AG04450 (cell line): ENCODE results near the gene FAM185A. TPM values are rescaled to one million over a fixed set of nuclear protein-coding genes. Genes with fewer than 3 reads are reported as not detected.
"Not testable (repeated sequence)": the region's sequence is repeated elsewhere in the genome, so short reads cannot be mapped to it uniquely, and the experiment has no call there.

Source experiments
- CTCF ChIA-PET: fragments of 300-600, 350-600 bp; formaldehyde crosslinking; extraction: SDS; loops from one replicate; lab custom pipeline; 2022; ENCODE audit warnings: antibody characterized with exemption, inconsistent platforms; lab: Charles Lee
- POLR2A ChIA-PET: fragments of 350-600 bp; formaldehyde crosslinking; extraction: SDS; loops from one replicate; lab custom pipeline; 2021; ENCODE audit warnings: antibody characterized with exemption, inconsistent platforms; lab: Yijun Ruan, JAX
- DNase-seq: peaks from one replicate; pipeline ENCODE4 v3.0.0-alpha.2; 2011; ENCODE audit warnings: low read depth, low spot score
- H3K27ac ChIP-seq: one replicate; pipeline ENCODE4 v1.5.1; 2012; ENCODE audit warnings: low read depth, low read length, control low read depth
- H3K27me3 ChIP-seq: one replicate; pipeline ENCODE4 v1.6.0; 2012; ENCODE audit warnings: low read length; ENCODE audit not compliant: control insufficient read depth, insufficient read depth
- H3K4me3 ChIP-seq: 2 replicates; pipeline ENCODE4 v1.5.1; 2011; ENCODE audit warnings: mild to moderate bottlenecking, low read depth, low read length, control low read depth
- H3K9me3 ChIP-seq: 2 replicates; pipeline ENCODE4 v1.5.1; 2012; ENCODE audit warnings: low read length; ENCODE audit not compliant: control insufficient read depth, insufficient read depth
- polyA minus RNA-seq: library from RNA; depleted of rRNA, polyadenylated mRNA; stranded (reverse); fragments of >200 nt; gene quantifications from 2 replicates; pipeline ENCODE4 v1.2.3, GENCODE V29; 2011; rRNA and poly(A)+ RNA removed
- polyA plus RNA-seq: library from polyadenylated mRNA; depleted of rRNA; stranded (reverse); fragments of >200 nt; gene quantifications from 2 replicates; pipeline ENCODE4 v1.2.3, GENCODE V29; 2011; rRNA removed

Gene FAM185A
- polyA plus RNA-seq = 3.4 and 4.0 TPM in 2 replicates
- 4.8 and 7.6 TPM in 2 replicates for polyA minus RNA-seq

- H3K9me3 ChIP-seq, H3K27me3 ChIP-seq, CTCF ChIA-PET, H3K27ac ChIP-seq: not testable (repeated sequence)
- peak; percentile 96 for DNase-seq
- POLR2A ChIA-PET = interaction anchor here (1.2 kb wide), 1 partner anchor 166 kb away, joined by 3 read pairs; no protein-coding TSS in a partner anchor
- peak within 1 kb of the TSS; percentile 69 for H3K4me3 ChIP-seq
Observed at GRCh38 chr7:102748605-102749444, at the start of gene FAM185A. Gene FAM185A (plus strand): TSS chr7:102748999. CDS start chr7:102749208, 209 bp downstream.

DNA sequence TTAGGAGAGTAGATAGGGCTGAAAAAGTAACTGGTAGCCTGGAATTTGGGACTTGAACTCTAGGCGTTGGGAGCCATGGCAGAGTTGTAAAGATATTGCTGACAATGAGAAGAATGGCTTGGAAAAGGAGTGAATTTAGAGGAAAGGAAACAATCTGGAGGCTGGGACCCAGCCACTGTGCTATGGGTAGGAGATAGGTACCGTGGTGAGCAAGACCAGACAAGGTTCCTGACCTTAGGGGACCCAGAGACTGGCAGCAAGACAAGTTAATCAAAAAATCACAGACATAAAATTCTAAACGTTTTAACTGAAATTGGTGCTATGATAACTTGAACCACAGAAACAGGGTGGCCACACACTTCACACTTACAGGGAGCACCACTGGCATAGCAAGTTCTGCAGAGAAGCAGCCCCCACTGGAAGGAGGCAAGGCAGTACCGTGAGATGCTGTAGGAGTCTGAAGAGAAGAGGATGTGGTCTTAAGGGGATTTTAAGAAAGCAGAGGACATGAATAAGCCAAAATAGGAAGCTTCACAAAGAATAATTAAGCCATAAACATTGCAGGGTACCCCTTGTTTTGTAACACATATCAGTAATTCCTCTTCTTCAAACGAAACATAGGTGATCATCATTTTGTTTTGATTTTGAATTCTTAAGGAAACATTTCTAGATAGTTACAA lies 35.6 kb upstream of the FAM185A start:
- H3K27ac ChIP-seq, CTCF ChIA-PET, DNase-seq, H3K4me3 ChIP-seq, H3K9me3 ChIP-seq, H3K27me3 ChIP-seq, POLR2A ChIA-PET: not testable (repeated sequence)

DNA sequence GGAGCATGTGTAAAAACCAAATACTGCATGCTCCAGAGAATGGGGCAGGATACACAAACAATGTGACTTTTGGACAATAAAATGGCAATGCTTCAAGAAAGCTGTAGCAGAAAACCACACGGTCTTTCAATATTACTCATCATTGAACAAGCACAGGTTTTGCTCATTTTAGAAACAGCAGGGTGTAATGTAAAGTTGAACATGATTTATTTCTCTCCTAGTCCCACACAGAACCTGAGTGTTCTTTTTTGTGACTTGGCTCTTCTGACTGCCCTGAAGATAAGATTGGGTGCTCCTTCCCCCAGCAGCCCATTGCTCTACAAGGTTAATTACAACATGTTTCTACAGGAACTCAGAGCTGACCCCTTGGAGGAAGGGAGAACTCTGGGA lies 35.1 kb upstream of the FAM185A start:
- H3K27me3 ChIP-seq, POLR2A ChIA-PET, DNase-seq, H3K4me3 ChIP-seq, H3K9me3 ChIP-seq, H3K27ac ChIP-seq, CTCF ChIA-PET: not testable (repeated sequence)

GRCh38 chr7:102714774-102715522 lies 33.9 kb upstream of the FAM185A start:
- H3K4me3 ChIP-seq, H3K27ac ChIP-seq, POLR2A ChIA-PET, H3K9me3 ChIP-seq, CTCF ChIA-PET, H3K27me3 ChIP-seq: not testable (repeated sequence)
- peak; percentile 13 for DNase-seq

- CTCF ChIA-PET, H3K4me3 ChIP-seq, DNase-seq, H3K27me3 ChIP-seq, H3K27ac ChIP-seq, POLR2A ChIA-PET, H3K9me3 ChIP-seq: not testable (repeated sequence)
Observed at GRCh38 chr7:102715718-102716117, 33.1 kb upstream of the FAM185A start.

- H3K27me3 ChIP-seq, H3K9me3 ChIP-seq, DNase-seq, H3K4me3 ChIP-seq, POLR2A ChIA-PET, H3K27ac ChIP-seq, CTCF ChIA-PET: not testable (repeated sequence)
Observed at GRCh38 chr7:102718491-102718890, 30.3 kb upstream of the FAM185A start.

DNA sequence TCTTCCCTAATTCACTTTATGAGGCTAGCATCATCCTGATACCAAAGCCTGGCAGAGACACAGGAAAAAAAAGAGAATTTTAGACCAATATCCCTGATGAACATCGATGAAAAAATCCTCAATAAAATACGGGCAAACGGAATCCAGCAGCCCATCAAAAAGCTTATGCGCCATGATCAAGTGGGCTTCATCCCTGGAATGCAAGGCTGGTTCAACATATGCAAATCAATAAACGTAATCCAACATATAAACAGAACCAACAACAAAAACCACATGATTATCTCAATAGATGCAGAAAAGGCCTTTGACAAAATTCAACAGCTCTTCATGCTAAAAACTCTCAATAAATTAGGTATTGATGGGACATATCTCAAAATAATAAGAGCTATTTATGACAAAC lies 22.6 kb upstream of the FAM185A start:
- POLR2A ChIA-PET, CTCF ChIA-PET, H3K27ac ChIP-seq, H3K9me3 ChIP-seq, DNase-seq, H3K27me3 ChIP-seq, H3K4me3 ChIP-seq: not testable (repeated sequence)

DNA sequence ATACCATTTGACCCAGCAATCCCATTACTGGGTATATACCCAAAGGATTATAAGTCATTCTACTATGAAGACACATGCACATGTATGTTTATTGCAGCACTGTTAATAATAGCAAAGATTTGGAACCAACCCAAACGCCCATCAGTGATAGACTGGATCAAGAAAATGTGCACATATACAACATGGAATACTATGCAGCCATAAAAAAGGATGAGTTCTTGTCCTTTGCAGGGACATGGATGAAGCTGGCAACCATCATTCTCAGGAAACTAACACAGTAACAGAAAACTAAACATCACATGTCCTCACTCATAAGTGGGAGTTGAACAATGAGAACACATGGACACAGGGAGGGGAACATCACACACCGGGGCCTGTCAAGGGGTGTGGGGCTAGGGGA lies 19.1 kb upstream of the FAM185A start:
- H3K9me3 ChIP-seq, POLR2A ChIA-PET, H3K4me3 ChIP-seq, DNase-seq, CTCF ChIA-PET, H3K27me3 ChIP-seq, H3K27ac ChIP-seq: not testable (repeated sequence)

DNA sequence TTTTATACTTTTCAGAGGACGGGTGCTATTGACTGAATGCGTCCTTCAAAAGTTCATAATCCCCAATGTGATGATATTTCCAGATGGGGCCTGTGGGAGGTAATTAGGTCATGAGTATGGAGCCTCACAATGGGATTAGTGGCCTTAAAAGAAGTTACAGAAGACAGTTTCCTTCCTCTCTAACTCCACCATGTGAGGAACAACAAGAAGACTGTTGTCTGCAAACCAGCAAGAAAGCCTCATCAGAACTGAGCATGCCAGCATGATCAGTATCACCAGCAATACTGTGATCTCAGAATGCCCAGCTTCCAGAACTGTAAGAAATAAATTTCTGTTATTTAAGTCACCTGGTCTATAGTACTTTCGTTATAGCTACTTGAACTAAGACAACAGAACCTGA lies 18.4 kb upstream of the FAM185A start:
- CTCF ChIA-PET, DNase-seq, H3K9me3 ChIP-seq, H3K27ac ChIP-seq, POLR2A ChIA-PET, H3K4me3 ChIP-seq, H3K27me3 ChIP-seq: not testable (repeated sequence)

- CTCF ChIA-PET, POLR2A ChIA-PET, H3K27ac ChIP-seq, H3K4me3 ChIP-seq, H3K27me3 ChIP-seq, H3K9me3 ChIP-seq, DNase-seq: not testable (repeated sequence)
Observed at GRCh38 chr7:102742002-102742771, 6.6 kb upstream of the FAM185A start.

GRCh38 chr7:102743861-102744260 lies 4.9 kb upstream of the FAM185A start:
- POLR2A ChIA-PET, DNase-seq, H3K4me3 ChIP-seq, H3K27ac ChIP-seq, CTCF ChIA-PET, H3K27me3 ChIP-seq, H3K9me3 ChIP-seq: not testable (repeated sequence)
